GM20000 (cell line): ENCODE measurements around the gene SLC1A2.
A peak's percentile ranks its signal among the peaks of the same experiment; 100 is the strongest.

Source experiments
- DNase-seq: peaks from one replicate; pipeline ENCODE4 v3.0.0; 2012; ENCODE audit warnings: low spot score
- CTCF ChIP-seq: IDR thresholded peaks from 2 replicates; pipeline ENCODE4 v1.5.1; 2012; ENCODE audit warnings: mild to moderate bottlenecking, control low read depth; ENCODE audit errors: extremely low read depth, missing control alignments

SLC1A2 gene

GRCh38 chr11:35424157-35424940, 5.0 kb upstream of the SLC1A2 start:
- no peak for DNase-seq
- TF ChIP-seq CTCF: no peak

GRCh38 chr11:35420371-35420770, 1.0 kb upstream of the SLC1A2 start:
- DNase-seq: no peak
- TF ChIP-seq CTCF: no peak

- DNase-seq: peak; percentile 20
- no peak for TF ChIP-seq CTCF
Observed at GRCh38 chr11:35419830-35420333, 524 bp upstream of the SLC1A2 start.

- no peak for TF ChIP-seq CTCF
- peak; percentile 22 for DNase-seq
Observed at GRCh38 chr11:35418282-35419183, 825 bp downstream of the SLC1A2 start.

GRCh38 chr11:35415487-35415886, 3.9 kb downstream of the SLC1A2 start:
- TF ChIP-seq CTCF: no peak
- DNase-seq: no peak

- DNase-seq: no peak
- TF ChIP-seq CTCF: no peak
Observed at GRCh38 chr11:35414776-35415175, 4.6 kb downstream of the SLC1A2 start.

- no peak for DNase-seq
- no peak for TF ChIP-seq CTCF
Observed at GRCh38 chr11:35414311-35414710, 5.0 kb downstream of the SLC1A2 start.
